H1 (cell line): Measurements from ENCODE around the gene SUCLG2. TPM values are rescaled to one million over a fixed set of nuclear protein-coding genes. Genes with fewer than 3 reads are reported as not detected.

Experiments used
- CTCF ChIA-PET: fragments of 300-600 bp; sonication (Branson Sonifier 250); formaldehyde crosslinking; loops from one replicate; lab custom pipeline; 2021; ENCODE audit not compliant: partially characterized antibody; lab: Charles Lee
- POLR2A ChIA-PET: fragments of 300-600 bp; sonication (Branson Sonifier 250); formaldehyde crosslinking; loops from one replicate; lab custom pipeline; 2021; ENCODE audit warnings: inconsistent platforms; ENCODE audit not compliant: partially characterized antibody; lab: Charles Lee
- DNase-seq, 2 experiments: peaks; one replicate each; pipeline versions ENCODE4 v3.0.0 to v3.0.0-alpha.2; 2010 to 2022; ENCODE audit warnings: low spot score in 2 of 2, low read depth in 1 of 2, mixed read lengths in 1 of 2
- FAIRE-seq: peaks from 2 replicates; lab custom pipeline; 2011; peaks lifted over from hg19 to GRCh38; lab: Jason Lieb, UNC
- H2AFZ ChIP-seq: 2 replicates; pipeline ENCODE4 v1.8.1; 2012; ENCODE audit warnings: low read length, inconsistent platforms
- H2AK5ac ChIP-seq: 2 replicates; pipeline ENCODE4 v1.6.1; 2013; ENCODE audit warnings: low read depth, low read length
- H2BK120ac ChIP-seq: replicated peaks from 2 replicates; pipeline ENCODE3; 2013; ENCODE audit warnings: low read depth, low read length, inconsistent platforms
- H2BK12ac ChIP-seq: 2 replicates; pipeline ENCODE4 v1.6.1; 2013; ENCODE audit warnings: low read depth, low read length
- H2BK15ac ChIP-seq: 2 replicates; pipeline ENCODE4 v1.6.1; 2013; ENCODE audit warnings: low read length
- H2BK20ac ChIP-seq: 2 replicates; pipeline ENCODE4 v1.6.1; 2013; ENCODE audit warnings: low read length
- H2BK5ac ChIP-seq: 2 replicates; pipeline ENCODE4 v1.6.1; 2013; ENCODE audit warnings: low read depth, low read length
- H3K14ac ChIP-seq: 2 replicates; pipeline ENCODE4 v1.6.1; 2013; ENCODE audit warnings: inconsistent platforms; ENCODE audit not compliant: insufficient read length
- H3K18ac ChIP-seq: 2 replicates; pipeline ENCODE4 v1.6.1; 2013; ENCODE audit warnings: low read length; ENCODE audit errors: extremely low read depth
- H3K23ac ChIP-seq: 2 replicates; pipeline ENCODE4 v1.6.1; 2013; ENCODE audit warnings: inconsistent platforms; ENCODE audit not compliant: insufficient read length
- H3K23me2 ChIP-seq: 2 replicates; pipeline ENCODE4 v1.6.1; 2013; ENCODE audit warnings: low read depth, low read length
- H3K27ac ChIP-seq: 2 replicates; pipeline ENCODE4 v1.6.1; 2011; ENCODE audit warnings: low read depth, low read length, inconsistent platforms
- H3K27me3 ChIP-seq, 4 experiments: replicated peaks in 1 of 4; 1 replicate in 1 of 4; 2 replicates in 3 of 4; pipeline versions ENCODE4 v1.6.1 to v1.8.1; 2011 to 2013; ENCODE audit warnings: low read length in 3 of 4, mild to moderate bottlenecking in 3 of 4, inconsistent platforms in 2 of 4, mixed read lengths in 2 of 4, moderate library complexity in 1 of 4; ENCODE audit not compliant: control insufficient read depth in 3 of 4, insufficient read depth in 3 of 4; ENCODE audit errors: extremely low read depth in 1 of 4
- H3K36me3 ChIP-seq, 4 experiments: 2 replicates each; pipeline versions ENCODE4 v1.6.1 to v1.8.1; 2011 to 2013; ENCODE audit warnings: mild to moderate bottlenecking in 4 of 4, low read length in 3 of 4, moderate library complexity in 2 of 4, control low read depth in 1 of 4, inconsistent platforms in 1 of 4; ENCODE audit not compliant: insufficient read depth in 4 of 4, control insufficient read depth in 2 of 4
- H3K4ac ChIP-seq: replicated peaks from 2 replicates; pipeline ENCODE3; 2013; ENCODE audit warnings: low read length, low read depth, mixed read lengths, inconsistent platforms; ENCODE audit not compliant: insufficient read length
- H3K4me1 ChIP-seq, 4 experiments: replicated peaks in 1 of 4; 1 replicate in 1 of 4; 2 replicates in 3 of 4; pipeline versions ENCODE4 v1.6.1 to v1.8.1; 2011 to 2013; ENCODE audit warnings: low read length in 3 of 4, inconsistent platforms in 2 of 4, mixed read lengths in 1 of 4; ENCODE audit not compliant: insufficient read depth in 4 of 4, control insufficient read depth in 3 of 4
- H3K4me2 ChIP-seq, 2 experiments: 2 replicates each; pipeline versions ENCODE4 v1.6.1 to v1.8.1; 2011 to 2013; ENCODE audit warnings: low read depth in 2 of 2, low read length in 2 of 2, control low read depth in 1 of 2, inconsistent platforms in 1 of 2, mild to moderate bottlenecking in 1 of 2; ENCODE audit not compliant: insufficient read depth in 1 of 2
- H3K4me3 ChIP-seq, 4 experiments: fragments of 200-600, 300-600 bp in 1 of 4; sonication (generic), shearing (Covaris generic), sonication (Bioruptor Twin) in 1 of 4; 2 replicates each; pipeline versions ENCODE4 v1.5.1 to v1.8.1; 2011 to 2016; ENCODE audit warnings: low read length in 4 of 4, low read depth in 3 of 4, control low read depth in 2 of 4, inconsistent platforms in 2 of 4, mild to moderate bottlenecking in 2 of 4, mixed read lengths in 1 of 4, moderate library complexity in 1 of 4; ENCODE audit not compliant: insufficient read depth in 2 of 4; ENCODE audit errors: extremely low read depth in 1 of 4
- H3K56ac ChIP-seq: replicated peaks from 2 replicates; pipeline ENCODE3; 2013; ENCODE audit warnings: low read depth, mild to moderate bottlenecking, mixed read lengths, low read length, inconsistent platforms; ENCODE audit not compliant: insufficient read length
- H3K79me1 ChIP-seq: 2 replicates; pipeline ENCODE4 v1.6.1; 2013; ENCODE audit warnings: low read depth, low read length, control low read depth
- H3K79me2 ChIP-seq, 2 experiments: 2 replicates each; pipeline versions ENCODE4 v1.6.1 to v1.8.1; 2012 to 2013; ENCODE audit warnings: low read length in 2 of 2, mild to moderate bottlenecking in 2 of 2, inconsistent platforms in 1 of 2; ENCODE audit not compliant: insufficient read depth in 2 of 2, control insufficient read depth in 1 of 2
- H3K9ac ChIP-seq, 4 experiments: replicated peaks in 1 of 4; 1 replicate in 1 of 4; 2 replicates in 3 of 4; pipeline versions ENCODE4 v1.6.1 to v1.8.1; 2011 to 2013; ENCODE audit warnings: low read depth in 3 of 4, low read length in 3 of 4, control low read depth in 2 of 4, mild to moderate bottlenecking in 2 of 4, moderate library complexity in 2 of 4, inconsistent platforms in 1 of 4; ENCODE audit errors: extremely low read depth in 1 of 4
- H3K9me3 ChIP-seq, 2 experiments: 2 replicates each; pipeline versions ENCODE4 v1.6.1 to v1.8.1; 2012 to 2013; ENCODE audit warnings: mild to moderate bottlenecking in 2 of 2, moderate library complexity in 2 of 2, control low read depth in 1 of 2, inconsistent platforms in 1 of 2, low read depth in 1 of 2, low read length in 1 of 2, mixed read lengths in 1 of 2; ENCODE audit not compliant: insufficient read depth in 2 of 2
- H4K20me1 ChIP-seq, 2 experiments: replicated peaks in 1 of 2; 2 replicates each; pipeline versions ENCODE3 to v1.8.1; 2011 to 2013; ENCODE audit warnings: inconsistent platforms in 2 of 2, low read length in 2 of 2, mild to moderate bottlenecking in 1 of 2; ENCODE audit not compliant: insufficient read depth in 2 of 2, control insufficient read depth in 1 of 2
- H4K5ac ChIP-seq: 2 replicates; pipeline ENCODE4 v1.6.1; 2013; ENCODE audit warnings: low read length, low read depth, mixed read lengths, inconsistent platforms; ENCODE audit not compliant: insufficient read length
- H4K8ac ChIP-seq: 2 replicates; pipeline ENCODE4 v1.8.0; 2013; ENCODE audit warnings: mild to moderate bottlenecking, moderate library complexity, low read length, inconsistent platforms; ENCODE audit not compliant: insufficient read depth; ENCODE audit errors: extremely low read depth
- H4K91ac ChIP-seq: replicated peaks from 2 replicates; pipeline ENCODE3; 2013; ENCODE audit warnings: low read length, mixed read lengths, inconsistent platforms; ENCODE audit not compliant: insufficient read length
- CHD2 ChIP-seq: IDR thresholded peaks from 2 replicates; pipeline ENCODE4 v1.6.1; 2012; ENCODE audit warnings: low read length, improper control_type of control experiment
- CTBP2 ChIP-seq: IDR thresholded peaks from 2 replicates; pipeline ENCODE4 v1.7.0; 2011; ENCODE audit warnings: borderline replicate concordance, mild to moderate bottlenecking, moderate library complexity, mixed read lengths, low read length; ENCODE audit not compliant: insufficient read depth, insufficient read length
- POU5F1 ChIP-seq: IDR thresholded peaks from 2 replicates; pipeline ENCODE4 v1.6.1; 2011; ENCODE audit warnings: low read depth, mild to moderate bottlenecking, low read length, moderate library complexity
- SP1 ChIP-seq: IDR thresholded peaks from 2 replicates; pipeline ENCODE4 v1.6.1; 2011; ENCODE audit warnings: low read depth, low read length
- WGBS, 2 experiments: shearing (Covaris generic) in 1 of 2; methylation state at CpG; one replicate each; pipeline versions ENCODE4 v1.1.6 to v1.1.7; 2013 to 2015; ENCODE audit warnings: low lambda C conversion rate in 2 of 2, mixed read lengths in 2 of 2, inconsistent platforms in 1 of 2, low coverage in 1 of 2, missing lambda C conversion rate in 1 of 2; ENCODE audit not compliant: insufficient replicate concordance in 2 of 2, insufficient coverage in 1 of 2, insufficient read length in 1 of 2; ENCODE audit errors: extremely low coverage in 1 of 2, missing lambda C conversion rate in 1 of 2; 5-methylcytosine and 5-hydroxymethylcytosine counted together
- polyA plus RNA-seq, 7 experiments: library from polyadenylated mRNA; depleted of rRNA in 3 of 7; stranded (reverse) in 5 of 7; unstranded in 2 of 7; fragments of >200 nt in 5 of 7; fragments of 200-250 nt in 2 of 7; gene quantifications; 1 replicate in 5 of 7; 2 replicates in 1 of 7; 4 replicates in 1 of 7; pipeline versions ENCODE4 v1.2.1 to v1.2.3, GENCODE V29; 2011 to 2013; ENCODE audit warnings: missing spikeins in 2 of 7, mixed read lengths in 2 of 7
- total RNA-seq: library from RNA; stranded (reverse); fragmentation: NEBNext Ultra II Directional; extraction: Animal tissue kit (Norgen Biotek cat#: 25700); gene quantifications from 2 replicates; pipeline ENCODE4 v1.2.1, GENCODE V29; 2021

The SUCLG2 gene
- total and polyA plus RNA-seq, 2 of the 8 experiments (the other 6 are each of a cell fraction or from before 2014, with no cell fraction given), result 12.9 to 46.2 TPM

GRCh38 chr3:67567893-67568292, 86.5 kb downstream of the SUCLG2 start:
- FAIRE-seq, result no peak
- TF ChIP-seq POU5F1 (no peak), CHD2 (no peak), CTBP2 (no peak), SP1 (no peak)

More at GRCh38 chr3:67567893-67568292, 86.5 kb downstream of the SUCLG2 start:
- H3K9me3 ChIP-seq, result peaks cover 11 to 13% of the 10 kb centered on the region in 2 experiments; a peak in 2 of 4 replicates
- no peak overlapping the region for H4K5ac ChIP-seq
- H3K23ac ChIP-seq, result no peak overlapping the region
- no peaks in the 10 kb centered on the region for H3K79me1 ChIP-seq
- H4K20me1 ChIP-seq, result no peaks in the 10 kb centered on the region
- H2BK20ac ChIP-seq, result no peak overlapping the region
- no peak overlapping the region for H4K8ac ChIP-seq
- peaks cover 0 to 8% (median 0%) of the 10 kb centered on the region in 4 experiments; a peak in 3 of 8 replicates for H3K36me3 ChIP-seq
- no peak overlapping the region for H3K4me3 ChIP-seq
- no peak for DNase-seq
- peaks cover 0 to 1% (median 0%) of the 10 kb centered on the region in 4 experiments; a peak in 1 of 7 replicates for H3K27me3 ChIP-seq
- H2AFZ ChIP-seq, result no peak overlapping the region
- peaks cover 0 to 3% of the 10 kb centered on the region in 2 experiments; a peak in 1 of 4 replicates for H3K79me2 ChIP-seq
- H2BK15ac ChIP-seq, result no peak overlapping the region
- no peaks in the 10 kb centered on the region for H3K4me1 ChIP-seq
- H3K4ac ChIP-seq, result no peak overlapping the region
- 76% methylated on average over 5 of the region's 5 CpGs; no CpG with 5 or more reads in 1 of the 2 experiments for WGBS, 2 experiments
- no peak overlapping the region for H2BK120ac ChIP-seq
- no peaks in the 10 kb centered on the region for H3K23me2 ChIP-seq
- no peak overlapping the region for H2AK5ac ChIP-seq
- H3K27ac ChIP-seq, result no peak overlapping the region
- H3K4me2 ChIP-seq, result no peak overlapping the region
- no peak overlapping the region for H2BK12ac ChIP-seq
- H3K56ac ChIP-seq, result no peak overlapping the region
- no peak overlapping the region for H2BK5ac ChIP-seq
- H4K91ac ChIP-seq, result no peak overlapping the region
- ChIA-PET POLR2A (interaction anchor here (0.6 to 1.3 kb wide), 2 partner anchors 13 to 1816 kb away, joined by 3 read pairs; no protein-coding TSS in a partner anchor), CTCF (interaction anchor here (1.5 to 1.7 kb wide), 2 partner anchors 9 to 12 kb away, joined by 3 read pairs; no protein-coding TSS in a partner anchor)
- no peak overlapping the region for H3K9ac ChIP-seq
- H3K14ac ChIP-seq, result no peak overlapping the region
- H3K18ac ChIP-seq, result no peak overlapping the region
